HG03064 (cell line): ENCODE data around the gene RPS2.
"Not testable (repeated sequence)": the region's sequence is repeated elsewhere in the genome, so short reads cannot be mapped to it uniquely, and the experiment has no call there.

Experiments
- ATAC-seq: cut with Tn5 transposase; IDR thresholded peaks from one replicate; pipeline ENCODE4 v1.9.1; 2021; ENCODE audit warnings: low read depth; ENCODE audit not compliant: unreplicated experiment

The RPS2 gene

DNA sequence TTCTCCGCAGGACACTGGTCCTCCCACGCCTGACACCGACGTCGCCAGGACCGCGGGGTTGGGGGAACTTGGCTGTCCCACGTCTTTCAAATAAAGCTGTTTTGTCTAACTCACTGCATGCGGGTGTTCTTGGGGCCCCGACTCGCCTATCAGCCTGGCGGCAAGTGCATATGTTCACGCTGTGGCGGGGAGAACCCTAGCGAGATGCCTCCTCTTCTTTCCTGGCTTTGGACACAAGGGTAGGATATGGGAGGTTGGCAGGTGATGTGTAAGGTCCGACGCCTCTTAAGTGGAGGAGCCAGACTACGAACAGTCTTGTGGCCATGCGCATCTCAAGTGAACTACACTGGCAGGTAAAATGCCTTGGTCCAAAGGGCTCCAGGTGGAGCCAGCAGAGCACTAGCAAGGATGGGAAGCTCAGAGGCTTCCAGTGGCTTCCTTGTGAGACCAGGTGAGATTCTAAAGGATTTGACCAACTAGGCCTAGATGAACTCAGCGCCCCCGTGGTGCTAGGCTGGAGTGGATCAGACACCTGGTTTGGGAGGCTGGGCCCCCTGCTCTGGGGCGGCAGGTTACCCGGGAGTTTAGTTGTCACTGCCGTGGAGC lies 873 bp upstream of the RPS2 start:
- ATAC-seq = no peak

DNA sequence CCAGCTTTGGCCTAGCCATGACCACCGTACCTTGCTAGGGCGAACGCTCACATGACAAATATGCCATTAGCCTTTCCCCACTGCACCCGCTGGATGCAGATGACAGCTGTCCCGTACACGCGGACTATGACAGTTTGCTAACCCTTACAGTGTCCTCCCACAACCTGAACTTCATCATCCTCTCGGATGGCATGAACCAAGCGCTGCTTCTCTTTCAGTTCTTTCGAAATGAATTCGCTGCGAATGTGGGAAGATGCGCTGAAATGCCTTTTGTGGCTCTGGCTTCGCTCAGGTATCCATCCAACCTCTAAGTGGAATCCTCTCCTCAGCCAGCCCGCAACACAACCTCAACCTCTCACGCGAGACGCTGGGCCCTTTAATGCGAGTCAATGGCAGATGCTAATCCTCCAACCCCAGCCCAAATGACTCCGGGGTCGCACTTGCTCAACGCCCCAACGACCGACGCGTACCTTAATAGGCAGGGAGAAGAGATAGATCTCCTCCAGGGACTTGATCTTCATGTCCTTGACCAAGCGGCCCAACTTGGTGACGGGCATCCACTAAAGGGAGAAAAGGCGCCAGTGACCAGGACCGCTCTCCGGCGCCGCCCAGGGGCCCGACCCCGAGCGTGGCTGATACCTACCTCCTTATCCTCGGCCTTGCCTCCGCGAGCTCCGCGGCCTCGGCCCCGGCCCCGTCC lies 670 bp downstream of the RPS2 start:
- peak; percentile 8 for ATAC-seq

DNA sequence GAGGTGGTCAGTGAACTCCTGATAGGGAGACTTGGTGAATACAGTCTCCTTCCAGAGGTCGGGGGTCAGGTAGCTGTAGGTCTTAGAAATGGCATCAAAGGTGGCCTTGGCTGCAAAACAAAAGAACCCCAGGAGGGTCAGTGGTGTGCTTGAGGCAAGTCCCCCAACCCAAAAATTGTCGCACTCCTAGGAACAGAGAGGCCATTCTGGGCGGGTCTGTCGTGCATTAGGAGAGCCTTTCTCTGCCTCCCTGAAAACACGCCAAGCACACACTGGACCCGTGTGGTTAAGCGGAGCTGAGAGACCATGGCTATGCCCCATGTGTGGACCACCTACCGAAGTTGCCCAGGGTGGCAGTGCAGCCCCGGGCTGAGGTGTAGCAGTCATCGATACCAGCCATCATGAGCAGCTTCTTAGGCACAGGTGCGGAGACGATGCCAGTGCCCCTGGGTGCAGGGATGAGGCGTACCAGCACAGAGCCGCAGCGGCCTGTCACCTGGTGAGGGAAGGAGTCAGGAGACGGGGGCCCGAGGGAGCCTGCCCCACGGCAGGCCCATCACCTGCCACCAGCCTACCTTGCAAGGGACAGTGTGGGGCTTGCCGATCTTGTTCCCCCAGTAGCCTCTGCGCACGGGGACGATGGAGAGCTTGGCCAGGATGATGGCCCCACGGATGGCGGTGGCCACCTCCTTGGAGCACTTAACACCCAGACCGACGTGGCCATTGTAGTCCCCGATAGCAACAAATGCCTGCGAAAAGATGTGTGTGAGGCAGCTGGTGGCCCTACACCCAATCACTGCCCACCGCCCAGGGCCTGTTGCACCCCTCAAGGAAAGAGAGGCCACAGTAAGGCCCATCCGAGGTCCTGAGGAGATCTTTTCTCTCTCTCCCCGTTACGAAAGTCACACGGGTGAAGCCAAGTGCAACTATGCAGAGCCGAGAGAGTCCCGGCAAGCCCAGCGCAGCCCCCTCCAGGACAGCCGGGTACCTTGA lies 2.2 kb downstream of the RPS2 start:
- ATAC-seq = not testable (repeated sequence)

DNA sequence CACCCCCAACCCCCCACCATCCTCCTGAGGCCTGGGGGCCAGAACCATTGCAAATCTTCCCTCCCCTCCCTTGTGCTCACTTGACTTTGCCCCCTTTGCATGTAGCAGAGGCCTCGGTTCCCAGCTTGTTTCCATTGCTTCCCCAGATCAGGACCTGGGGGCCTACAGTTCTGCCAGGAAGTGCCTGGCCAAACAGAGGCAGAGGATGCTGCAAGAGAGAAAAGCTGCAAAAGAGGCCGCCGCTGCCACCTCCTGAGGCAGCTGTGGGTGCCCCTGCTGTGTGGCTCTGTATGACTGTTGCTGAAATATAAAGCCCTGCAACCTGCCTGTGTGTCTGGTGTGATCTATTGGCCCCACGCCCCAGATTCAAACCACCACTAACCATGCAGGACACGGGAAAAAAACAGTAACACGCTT lies 3.0 kb downstream of the RPS2 start:
- no peak for ATAC-seq

DNA sequence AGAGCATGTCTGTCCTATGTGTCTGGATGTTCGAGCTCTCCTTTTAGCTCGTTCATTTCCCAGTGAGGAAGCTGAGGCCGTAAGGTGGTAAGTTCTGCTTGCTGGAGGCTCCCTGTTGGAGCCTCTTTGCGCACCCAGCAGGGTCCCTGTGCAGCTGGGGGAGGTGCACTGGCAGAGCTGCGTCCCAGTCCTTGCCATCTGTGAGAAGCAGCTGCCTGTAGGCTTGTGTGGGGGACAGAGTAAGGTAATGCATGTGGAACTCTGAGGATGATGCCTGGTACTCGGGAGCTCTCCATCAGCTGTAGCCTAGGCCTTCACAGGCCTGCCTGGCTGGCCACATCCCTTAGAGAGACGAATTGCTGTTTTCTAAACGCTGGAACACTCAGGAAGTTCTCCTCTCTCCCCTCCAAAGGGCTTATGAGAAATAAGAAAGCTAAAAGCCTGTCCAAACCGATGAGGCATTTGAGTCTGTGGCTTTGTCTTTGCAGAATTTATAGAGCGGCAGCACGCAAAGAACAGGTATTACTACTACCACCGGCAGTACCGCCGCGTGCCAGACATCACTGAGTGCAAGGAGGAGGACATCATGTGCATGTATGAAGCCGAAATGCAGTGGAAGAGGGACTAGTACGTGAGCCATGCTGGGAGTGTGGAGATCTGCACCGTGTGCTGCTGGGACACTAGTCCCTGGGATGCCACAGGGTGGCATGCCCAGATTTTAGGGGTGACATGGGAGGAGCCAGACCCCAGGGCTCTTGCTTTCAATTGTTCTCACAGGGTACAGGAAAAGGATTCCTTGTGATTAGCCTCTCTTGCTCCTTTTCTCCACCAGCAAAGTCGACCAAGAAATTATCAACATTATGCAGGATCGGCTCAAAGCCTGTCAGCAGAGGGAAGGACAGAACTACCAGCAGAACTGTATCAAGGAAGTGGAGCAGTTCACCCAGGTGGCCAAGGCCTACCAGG lies 3.7 kb downstream of the RPS2 start:
- ATAC-seq = no peak

DNA sequence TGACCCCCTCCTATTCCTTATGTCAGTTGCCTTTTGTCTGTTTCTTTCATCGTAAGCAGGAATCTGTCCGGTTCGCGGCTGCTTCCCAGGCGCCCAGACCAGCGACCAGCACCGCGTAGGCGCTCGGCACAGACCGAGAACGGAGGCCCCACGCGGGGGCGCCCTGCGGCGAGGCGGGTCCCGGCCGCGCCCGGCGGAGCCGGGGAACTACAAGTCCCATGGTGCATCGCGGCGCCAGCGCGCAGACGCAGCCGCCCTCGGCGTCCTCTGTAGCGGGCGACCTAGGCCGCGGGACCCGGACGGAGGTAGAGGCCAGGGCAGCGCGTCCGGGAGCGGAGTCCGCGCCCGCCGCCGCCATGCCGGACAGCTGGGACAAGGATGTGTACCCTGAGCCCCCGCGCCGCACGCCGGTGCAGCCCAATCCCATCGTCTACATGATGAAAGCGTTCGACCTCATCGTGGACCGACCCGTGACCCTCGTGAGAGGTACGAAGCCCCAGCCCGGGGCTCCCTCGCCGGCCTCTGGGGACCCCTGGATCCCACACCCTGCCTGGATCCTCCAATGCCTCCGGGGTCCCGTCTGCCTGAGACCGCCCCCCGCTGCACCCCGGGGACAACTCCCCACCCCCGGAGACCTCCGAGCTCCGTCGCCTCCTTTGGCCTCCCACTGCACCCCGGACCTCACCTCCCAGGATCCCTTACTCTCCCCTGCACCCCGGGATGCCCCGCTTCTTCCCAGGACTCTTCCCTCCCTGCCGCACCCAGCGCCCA lies 5.2 kb downstream of the RPS2 start, which contains the start of gene NDUFB10:
Gene NDUFB10, plus strand, starts transcription at position 270 of the 771 bp plus-strand sequence. Its CDS starts 87 bp downstream, at position 357.
- ATAC-seq = no peak

DNA sequence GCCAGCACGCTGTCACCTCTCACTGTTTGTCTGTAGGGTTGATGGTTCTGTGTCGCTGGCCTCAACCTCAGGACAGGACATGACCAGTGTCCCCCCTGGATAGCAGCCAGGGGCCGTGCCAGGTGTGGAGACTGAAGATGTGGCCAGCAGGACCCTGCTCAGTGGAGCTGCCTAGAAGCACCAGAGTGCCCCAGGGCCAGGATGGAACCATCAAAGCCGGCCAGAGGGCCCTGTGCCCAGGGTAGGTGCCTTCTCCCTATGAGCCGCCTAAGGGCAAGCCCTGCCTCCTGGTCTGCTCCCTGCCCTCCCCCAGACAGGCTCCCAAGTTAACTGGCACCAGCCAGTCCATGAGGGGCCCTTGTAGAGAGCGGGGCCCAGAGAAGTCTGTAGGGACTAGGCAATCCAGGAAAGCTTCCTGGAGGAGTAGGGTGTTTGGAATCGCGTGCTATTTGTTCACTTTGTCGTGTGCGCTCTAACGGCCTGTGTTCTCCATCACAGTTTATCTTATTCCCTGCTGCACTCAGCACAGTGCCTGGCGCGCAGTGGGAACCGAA lies 5.8 kb downstream of the RPS2 start:
- ATAC-seq = no peak

DNA sequence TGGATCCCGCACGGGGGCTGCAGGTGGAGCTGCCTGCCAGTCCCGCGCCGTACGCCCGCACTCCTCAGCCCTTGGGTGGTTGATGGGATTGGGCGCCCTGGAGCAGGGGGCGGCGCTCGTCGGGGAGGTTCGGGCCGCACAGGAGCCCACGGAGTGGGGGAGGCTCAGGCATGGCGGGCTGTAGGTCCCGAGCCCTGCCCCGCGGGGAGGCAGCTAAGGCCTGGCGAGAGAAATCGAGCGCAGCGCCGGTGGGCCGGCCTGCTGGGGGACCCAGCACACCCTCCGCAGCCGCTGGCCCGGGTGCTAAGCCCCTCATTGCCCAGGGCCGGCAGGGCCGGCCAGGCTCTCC lies 6.5 kb downstream of the RPS2 start:
- ATAC-seq = not testable (repeated sequence)

DNA sequence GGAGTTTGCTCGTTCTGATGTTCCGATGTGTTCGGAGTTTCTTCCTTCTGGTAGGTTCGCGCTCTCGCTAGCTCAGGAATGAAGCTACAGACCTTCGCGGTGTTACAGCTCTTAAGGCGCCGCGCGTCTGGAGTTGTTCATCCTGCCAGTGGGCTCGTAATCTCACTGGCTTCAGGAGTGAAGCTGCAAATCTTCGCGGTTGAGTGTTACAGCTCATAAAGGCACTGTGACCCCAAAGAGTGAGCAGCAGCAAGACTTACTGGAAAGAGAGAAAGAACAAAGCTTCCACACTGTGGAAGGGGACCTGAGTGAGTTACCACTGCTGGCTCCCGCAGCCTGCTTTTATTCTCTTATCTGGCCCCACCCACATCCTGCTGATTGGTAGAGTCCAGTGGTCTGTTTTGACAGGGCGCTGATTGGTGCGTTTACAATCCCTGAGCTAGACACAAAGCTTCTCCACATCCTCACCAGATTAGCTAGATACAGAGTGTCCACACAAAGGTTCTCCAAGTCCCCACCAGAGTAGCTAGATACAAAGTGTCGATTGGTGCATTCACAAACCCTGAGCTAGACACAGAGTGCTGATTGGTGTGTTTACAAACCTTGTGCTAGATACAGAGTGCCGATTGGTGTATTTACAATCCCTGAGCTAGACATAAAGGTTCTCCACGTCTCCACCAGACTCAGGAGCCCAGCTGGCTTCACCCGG lies 7.0 kb downstream of the RPS2 start:
- ATAC-seq = not testable (repeated sequence)

DNA sequence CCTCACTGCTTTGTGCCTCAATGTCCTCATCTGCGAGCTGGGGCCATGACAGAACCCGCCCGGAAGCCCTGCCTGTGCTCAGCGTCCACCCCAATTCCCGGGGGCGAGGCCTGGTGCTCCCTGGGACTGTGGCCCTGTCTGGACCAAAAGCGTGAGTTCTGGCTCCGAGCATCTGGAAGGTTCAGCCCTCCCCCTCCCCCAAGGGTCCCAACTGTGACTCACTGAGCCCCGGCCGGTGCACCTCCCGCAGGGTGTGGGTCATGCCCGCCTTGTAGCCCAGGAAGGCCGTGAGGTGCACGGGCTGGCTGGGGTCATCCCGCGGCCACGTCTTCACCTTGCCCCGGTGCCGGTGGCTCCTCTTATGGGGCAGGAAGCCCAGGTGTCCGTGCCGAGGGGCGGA lies 10.9 kb downstream of the RPS2 start:
- no peak for ATAC-seq

DNA sequence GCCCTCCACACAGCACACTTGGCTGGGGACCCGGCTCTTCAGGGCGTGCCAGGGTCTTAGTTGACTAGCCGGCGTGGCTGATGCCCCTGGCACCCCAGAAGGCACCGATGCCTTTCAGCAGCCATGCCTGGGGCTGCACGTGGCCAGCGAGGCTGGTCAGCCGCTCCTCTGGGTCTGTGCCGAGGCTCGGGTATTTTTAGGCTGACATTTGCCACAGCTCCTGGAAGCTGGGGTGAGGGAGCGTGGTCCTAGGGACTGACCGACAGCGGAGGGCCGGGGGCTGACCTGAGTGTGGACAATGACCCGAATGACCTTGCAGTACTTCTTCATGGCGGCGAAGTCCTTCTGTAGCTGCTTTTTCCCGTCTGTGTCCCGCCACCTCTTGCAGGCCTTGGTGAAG lies 14.1 kb downstream of the RPS2 start:
- no peak for ATAC-seq

DNA sequence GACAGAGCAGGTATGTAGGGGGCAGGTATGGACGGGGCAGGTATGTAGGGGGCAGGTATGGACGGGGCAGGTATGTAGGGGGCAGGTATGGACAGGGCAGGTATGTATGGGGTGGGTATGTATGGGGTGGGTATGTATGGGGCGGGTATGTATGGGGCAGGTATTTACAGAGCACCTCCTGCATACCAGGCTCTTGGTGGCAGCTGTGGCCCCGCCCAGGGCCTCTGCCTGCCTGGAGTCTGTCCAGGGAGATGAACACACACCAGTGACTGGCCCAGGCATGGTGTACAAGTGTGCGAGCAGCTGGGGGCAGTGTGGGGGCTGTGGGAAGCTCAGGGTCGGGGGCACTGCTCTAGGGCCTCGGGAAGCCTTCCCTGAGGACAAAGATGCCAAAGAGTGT lies 14.6 kb downstream of the RPS2 start:
- no peak for ATAC-seq

DNA sequence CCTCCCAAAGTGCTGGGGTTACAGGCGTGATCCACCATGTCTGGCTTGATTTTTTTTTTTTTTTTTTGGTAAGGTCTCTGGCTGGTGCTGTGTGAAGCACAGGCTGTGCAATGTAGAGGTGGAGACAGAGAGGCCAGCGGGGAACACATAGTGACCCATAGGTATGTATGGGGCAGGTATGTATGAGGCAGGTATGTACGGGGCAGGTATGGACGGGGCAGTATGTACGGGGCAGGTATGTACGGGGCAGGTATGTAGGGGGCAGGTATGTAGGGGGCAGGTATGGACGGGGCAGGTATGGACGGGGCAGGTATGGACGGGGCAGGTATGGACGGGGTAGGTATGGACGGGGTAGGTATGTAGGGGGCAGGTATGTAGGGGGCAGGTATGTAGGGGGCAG lies 15.1 kb downstream of the RPS2 start:
- no peak for ATAC-seq

DNA sequence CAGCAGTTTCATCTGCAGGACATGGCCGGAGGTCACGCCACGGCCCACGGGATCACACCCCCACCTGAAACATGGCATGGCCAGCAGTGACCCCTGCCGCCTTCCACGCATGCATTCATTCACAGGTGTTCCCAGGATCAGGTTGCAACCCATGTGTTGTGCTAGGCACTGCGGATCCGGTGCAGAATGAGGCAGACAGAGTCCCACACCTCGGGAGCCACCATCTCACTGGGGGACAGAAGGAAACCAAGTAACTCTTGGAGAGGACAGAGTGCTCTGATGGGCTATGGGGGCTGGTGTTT lies 17.3 kb downstream of the RPS2 start:
- no peak for ATAC-seq

DNA sequence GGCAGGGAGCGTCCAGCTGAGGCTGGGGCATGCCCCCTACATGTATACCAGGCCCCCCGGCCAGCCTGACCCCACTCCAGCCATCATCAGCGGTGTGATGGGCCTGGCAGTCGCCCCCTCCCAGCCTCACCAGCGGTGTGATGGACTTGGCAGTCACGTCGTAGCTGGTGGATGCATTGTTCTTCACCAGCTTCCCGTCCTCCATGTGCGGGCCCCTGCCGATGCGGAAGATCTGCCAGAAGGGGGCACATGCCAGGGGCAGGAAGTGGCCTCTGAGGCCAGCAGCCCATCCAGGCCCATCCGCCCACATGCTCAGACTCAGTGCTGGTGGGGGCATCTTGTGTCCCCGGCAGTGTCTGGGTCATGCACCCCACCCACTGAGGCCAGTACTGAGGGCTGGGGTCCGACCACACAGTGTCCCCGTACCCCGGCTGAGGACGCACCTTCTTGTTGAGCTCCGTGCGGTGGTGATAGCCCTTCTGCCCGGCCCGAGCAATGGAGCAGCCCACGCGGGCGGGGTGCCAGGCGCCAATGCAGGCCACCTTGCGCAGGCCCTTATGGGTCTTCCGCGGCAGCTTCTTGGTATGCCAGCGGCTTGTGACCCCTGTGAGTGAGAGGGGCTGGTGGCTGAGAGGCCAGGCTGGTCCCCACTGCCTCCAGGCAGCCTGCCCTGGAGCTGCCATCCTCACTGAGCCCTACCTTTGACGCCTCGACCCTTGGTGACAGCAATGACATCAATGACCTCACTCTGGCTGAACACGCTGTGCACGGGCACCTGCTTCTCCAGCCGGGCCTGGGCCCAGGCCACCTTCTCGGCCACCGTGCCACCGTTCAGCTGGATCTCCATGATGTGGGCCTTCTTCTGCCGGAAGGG lies 17.9 kb downstream of the RPS2 start:
- no peak for ATAC-seq

DNA sequence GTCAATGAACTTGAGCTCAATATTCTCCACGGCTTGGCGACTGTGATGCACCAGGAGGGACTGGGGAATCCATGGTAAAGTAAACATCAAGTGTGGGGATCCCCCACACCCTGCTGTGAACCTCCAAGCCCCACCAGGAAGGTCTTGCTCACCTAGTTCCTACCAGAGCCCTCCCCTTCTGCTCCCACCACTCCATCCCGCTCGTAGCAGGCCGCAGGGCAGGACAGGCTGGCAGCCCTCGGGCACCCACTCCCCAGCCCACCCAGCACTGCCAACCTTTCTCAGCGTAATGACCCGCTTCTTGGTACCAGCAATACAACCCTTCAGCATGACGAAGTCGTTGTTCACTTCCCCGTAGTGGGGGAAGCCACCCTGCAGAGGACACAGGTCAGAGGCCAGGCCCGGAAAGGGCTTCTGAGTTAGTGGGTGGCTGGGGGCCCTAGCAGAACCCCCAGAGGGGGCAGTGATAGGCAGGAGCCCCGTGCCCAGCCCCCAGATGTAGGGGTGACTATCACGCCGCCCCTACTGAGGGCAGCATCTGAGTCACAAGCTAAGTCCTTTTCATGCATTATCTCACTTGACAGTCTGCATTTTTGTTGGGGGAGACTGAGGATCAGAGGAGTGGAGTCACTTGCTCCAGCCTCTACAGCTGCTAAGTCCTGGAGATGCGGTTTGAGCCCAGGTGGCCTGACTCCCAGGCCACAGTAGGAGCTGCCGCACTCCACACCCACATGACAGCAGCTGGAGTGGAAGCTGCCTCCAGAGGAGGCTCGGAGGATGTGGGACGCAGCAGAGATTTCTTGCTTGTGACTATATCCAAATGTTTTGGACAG lies 18.9 kb downstream of the RPS2 start:
- no peak for ATAC-seq
